ENCODE data around the gene ANKRD28. TPM values are rescaled to one million over a fixed set of nuclear protein-coding genes. Genes with fewer than 3 reads are reported as not detected.

ANKRD28 gene
- total RNA-seq, 1 donor from 2014 or later: 104 TPM

DNA sequence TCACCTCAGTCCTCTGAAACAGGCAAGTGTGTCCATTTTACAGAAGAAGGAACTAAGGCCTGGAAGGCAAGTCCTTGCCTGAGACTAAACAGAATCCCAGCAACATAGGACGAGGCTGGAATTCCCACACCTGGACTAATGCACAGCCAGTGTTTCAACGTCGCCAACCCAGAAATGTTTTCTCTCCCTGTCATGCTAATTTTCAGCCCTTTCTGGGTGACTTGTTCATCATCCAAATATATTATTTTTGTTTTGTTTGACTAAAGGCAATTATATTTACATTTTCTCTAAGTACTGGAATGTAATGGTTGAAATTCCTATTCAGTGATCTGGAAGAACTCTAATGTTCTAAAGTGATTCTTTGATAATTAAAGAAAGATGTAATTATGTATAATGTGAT lies 144.5 kb downstream of the ANKRD28 start:
- Mint-ChIP-seq H3K27me3 (ENCODE audit: low read depth) (no peaks in the 10 kb centered on the region), H3K4me3 (ENCODE audit: unreplicated experiment) (no peak overlapping the region), H3K27ac (ENCODE audit: unreplicated experiment) (no peak overlapping the region), H3K4me1 (ENCODE audit: low read depth) (peaks cover 52% of the 10 kb centered on the region), H3K9me3 (ENCODE audit: low read depth) (peaks cover 16% of the 10 kb centered on the region), H3K36me3 (ENCODE audit: low read depth) (peaks cover 5% of the 10 kb centered on the region)
- TF ChIP-seq, protein P1, sequence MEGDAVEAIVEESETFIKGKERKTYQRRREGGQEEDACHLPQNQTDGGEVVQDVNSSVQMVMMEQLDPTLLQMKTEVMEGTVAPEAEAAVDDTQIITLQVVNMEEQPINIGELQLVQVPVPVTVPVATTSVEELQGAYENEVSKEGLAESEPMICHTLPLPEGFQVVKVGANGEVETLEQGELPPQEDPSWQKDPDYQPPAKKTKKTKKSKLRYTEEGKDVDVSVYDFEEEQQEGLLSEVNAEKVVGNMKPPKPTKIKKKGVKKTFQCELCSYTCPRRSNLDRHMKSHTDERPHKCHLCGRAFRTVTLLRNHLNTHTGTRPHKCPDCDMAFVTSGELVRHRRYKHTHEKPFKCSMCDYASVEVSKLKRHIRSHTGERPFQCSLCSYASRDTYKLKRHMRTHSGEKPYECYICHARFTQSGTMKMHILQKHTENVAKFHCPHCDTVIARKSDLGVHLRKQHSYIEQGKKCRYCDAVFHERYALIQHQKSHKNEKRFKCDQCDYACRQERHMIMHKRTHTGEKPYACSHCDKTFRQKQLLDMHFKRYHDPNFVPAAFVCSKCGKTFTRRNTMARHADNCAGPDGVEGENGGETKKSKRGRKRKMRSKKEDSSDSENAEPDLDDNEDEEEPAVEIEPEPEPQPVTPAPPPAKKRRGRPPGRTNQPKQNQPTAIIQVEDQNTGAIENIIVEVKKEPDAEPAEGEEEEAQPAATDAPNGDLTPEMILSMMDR (IDR thresholded peaks at IDR 0.05): no peak
- DNase-seq (ENCODE audit: low spot score): no peak

DNA sequence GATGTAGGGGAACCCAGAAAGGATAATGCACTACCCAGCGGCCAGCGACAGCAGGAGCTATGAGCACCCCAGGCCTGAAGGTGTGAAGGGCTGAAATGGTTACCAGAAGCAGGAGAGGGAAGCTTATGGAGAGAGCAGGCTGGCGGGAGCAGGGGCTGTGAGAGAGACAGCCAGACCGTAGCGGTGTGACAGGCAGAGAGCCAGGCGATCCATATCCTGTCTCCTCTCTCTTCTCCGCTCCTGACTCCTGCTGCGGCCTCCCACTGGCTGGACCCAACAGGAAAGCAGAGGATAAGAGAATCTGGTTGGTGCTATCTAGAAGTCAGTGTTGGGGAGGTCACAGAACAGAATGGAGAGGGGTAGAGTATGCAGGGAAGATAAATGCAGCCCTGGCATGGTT lies 146.4 kb downstream of the ANKRD28 start:
- H3K27me3 Mint-ChIP-seq (ENCODE audit: low read depth): no peaks in the 10 kb centered on the region
- peaks cover 3% of the 10 kb centered on the region for H3K36me3 Mint-ChIP-seq (ENCODE audit: low read depth)
- DNase-seq (ENCODE audit: low spot score): no peak
- H3K9me3 Mint-ChIP-seq (ENCODE audit: low read depth): peaks cover 10% of the 10 kb centered on the region
- no peak overlapping the region for H3K27ac Mint-ChIP-seq (ENCODE audit: unreplicated experiment)
- peaks cover 64% of the 10 kb centered on the region for H3K4me1 Mint-ChIP-seq (ENCODE audit: low read depth)
- TF ChIP-seq, protein P1 (IDR thresholded peaks at IDR 0.05): no peak
- no peak overlapping the region for H3K4me3 Mint-ChIP-seq (ENCODE audit: unreplicated experiment)

DNA sequence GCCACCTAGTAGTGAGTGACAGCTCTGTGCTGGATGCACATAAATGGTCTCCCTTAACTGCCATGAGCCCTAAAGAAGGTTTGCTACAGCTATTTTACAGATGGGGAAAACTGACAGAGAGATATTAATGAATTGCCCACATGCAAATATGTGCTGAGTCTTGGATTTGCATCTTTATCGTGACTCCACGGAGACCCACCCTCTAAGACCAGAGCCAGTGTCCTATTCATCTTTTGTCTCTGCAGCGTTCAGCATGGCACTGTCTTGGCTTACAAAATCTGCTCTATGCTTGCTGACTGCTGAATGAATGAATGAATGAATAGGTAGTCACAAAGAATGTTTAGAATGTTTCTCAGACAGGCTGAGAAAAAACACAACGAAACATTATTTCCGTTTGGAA lies 147.9 kb downstream of the ANKRD28 start:
- H3K27ac Mint-ChIP-seq (ENCODE audit: unreplicated experiment): peak overlapping the region; percentile 5
- H3K36me3 Mint-ChIP-seq (ENCODE audit: low read depth): no peaks in the 10 kb centered on the region
- peaks cover 76% of the 10 kb centered on the region for H3K4me1 Mint-ChIP-seq (ENCODE audit: low read depth)
- peaks cover 5% of the 10 kb centered on the region for H3K9me3 Mint-ChIP-seq (ENCODE audit: low read depth)
- TF ChIP-seq, protein P1 (IDR thresholded peaks at IDR 0.05): no peak
- H3K27me3 Mint-ChIP-seq (ENCODE audit: low read depth): no peaks in the 10 kb centered on the region
- no peak overlapping the region for H3K4me3 Mint-ChIP-seq (ENCODE audit: unreplicated experiment)
- DNase-seq (ENCODE audit: low spot score): no peak

DNA sequence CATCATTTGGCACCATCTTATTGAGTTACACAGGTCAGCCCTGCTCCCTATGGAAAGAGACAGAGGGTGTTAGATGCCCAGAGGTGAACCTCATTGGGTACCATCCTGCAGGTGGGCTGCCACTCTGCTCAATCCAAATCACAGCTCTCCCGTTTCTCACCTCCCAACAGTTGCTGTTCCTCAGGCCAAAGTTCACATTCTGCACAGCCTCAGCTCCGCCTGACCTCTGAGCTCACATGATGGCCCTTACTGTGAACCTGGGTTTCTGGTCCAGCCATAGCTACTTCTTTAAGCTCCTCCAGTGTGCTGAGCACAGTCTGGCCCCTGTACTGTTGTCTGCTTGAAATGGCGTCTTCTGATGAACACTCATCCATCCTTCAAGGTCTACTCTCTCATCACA lies 148.4 kb downstream of the ANKRD28 start:
- Mint-ChIP-seq H3K9me3 (ENCODE audit: low read depth) (peaks cover 5% of the 10 kb centered on the region), H3K27me3 (ENCODE audit: low read depth) (no peaks in the 10 kb centered on the region), H3K27ac (ENCODE audit: unreplicated experiment) (peak overlapping the region; percentile 5), H3K4me1 (ENCODE audit: low read depth) (peaks cover 73% of the 10 kb centered on the region), H3K4me3 (ENCODE audit: unreplicated experiment) (no peak overlapping the region), H3K36me3 (ENCODE audit: low read depth) (no peaks in the 10 kb centered on the region)
- DNase-seq (ENCODE audit: low spot score): no peak
- TF ChIP-seq, protein P1 (IDR thresholded peaks at IDR 0.05): no peak

DNA sequence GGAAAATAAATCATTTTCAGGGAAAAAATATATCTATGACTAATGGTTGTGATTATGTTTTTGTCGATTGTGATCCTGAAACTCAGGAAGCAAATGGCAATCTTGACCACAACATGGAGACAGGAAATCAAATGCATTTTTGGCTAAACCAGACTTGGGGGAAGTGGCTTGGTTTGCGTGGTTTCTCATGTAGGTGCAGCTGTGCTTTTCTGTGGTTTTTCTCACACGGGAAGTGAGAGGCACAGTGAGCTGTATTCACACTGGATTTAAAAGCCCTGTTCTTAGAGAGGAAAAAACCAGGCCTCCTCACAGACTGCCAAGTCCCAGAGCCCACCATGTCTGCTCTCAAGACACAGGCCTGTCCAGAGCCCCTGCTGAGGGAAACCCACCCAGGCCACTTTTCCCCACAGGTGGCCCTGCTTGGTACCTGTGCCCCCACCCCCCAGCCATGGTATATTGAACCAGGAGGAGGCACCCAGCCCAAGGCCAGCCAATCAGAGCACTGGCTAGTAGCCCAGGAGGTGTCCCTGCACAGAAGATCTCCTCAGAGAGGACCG lies 150.1 kb downstream of the ANKRD28 start:
- peaks cover 56% of the 10 kb centered on the region for H3K4me1 Mint-ChIP-seq (ENCODE audit: low read depth)
- H3K4me3 Mint-ChIP-seq (ENCODE audit: unreplicated experiment): peak overlapping the region; percentile 49
- H3K27me3 Mint-ChIP-seq (ENCODE audit: low read depth): no peaks in the 10 kb centered on the region
- peak overlapping the region; percentile 99 for H3K27ac Mint-ChIP-seq (ENCODE audit: unreplicated experiment)
- peaks cover 5% of the 10 kb centered on the region for H3K9me3 Mint-ChIP-seq (ENCODE audit: low read depth)
- TF ChIP-seq, protein P1 (IDR thresholded peaks at IDR 0.05): no peak
- H3K36me3 Mint-ChIP-seq (ENCODE audit: low read depth): peaks cover 2% of the 10 kb centered on the region
- DNase-seq (ENCODE audit: low spot score): no peak
